Heart left ventricle (tissue), 16 donors: ENCODE data around the gene TMEM175. TPM values are rescaled to one million over a fixed set of nuclear protein-coding genes. Genes with fewer than 3 reads are reported as not detected.
A peak's percentile ranks its signal among the peaks of the same experiment; 100 is the strongest.
"Not testable (repeated sequence)": the region's sequence is repeated elsewhere in the genome, so short reads cannot be mapped to it uniquely, and the experiment has no call there.

Source experiments
- ATAC-seq, 4 donors: fragments of 200-7000 bp; cut with Tn5 transposase; one replicate each; pipeline ENCODE4 v1.9.1; 2020 to 2022; ENCODE audit warnings: moderate library complexity in 4 of 4, mild to moderate bottlenecking in 3 of 4, moderate number of reproducible peaks in 1 of 4
- DNase-seq, 5 donors: peaks; one replicate each; pipeline ENCODE4 v3.0.0-alpha.2; 2020
- H3K27ac ChIP-seq, 12 donors: fragments of 200-600 bp; sonication (generic) in 4 of 12; one replicate each; pipeline versions ENCODE4 v1.5.0 to v1.8.0; 2016 to 2022; ENCODE audit warnings: mild to moderate bottlenecking in 2 of 12
- H3K27me3 ChIP-seq, 9 donors: fragments of 200-600 bp; sonication (generic) in 2 of 9; one replicate each; pipeline versions ENCODE4 v1.5.1 to v1.8.0; 2016 to 2022; ENCODE audit warnings: mild to moderate bottlenecking in 3 of 9
- H3K36me3 ChIP-seq, 9 donors: fragments of 200-600 bp; sonication (generic) in 2 of 9; one replicate each; pipeline versions ENCODE4 v1.5.0 to v1.8.0; 2018 to 2022; ENCODE audit warnings: mild to moderate bottlenecking in 2 of 9
- H3K4me1 ChIP-seq, 12 donors: fragments of 200-600 bp; sonication (generic) in 4 of 12; one replicate each; pipeline versions ENCODE4 v1.5.0 to v1.8.0; 2016 to 2022; ENCODE audit warnings: mild to moderate bottlenecking in 3 of 12
- H3K4me3 ChIP-seq, 12 donors: fragments of 200-600 bp; sonication (generic) in 4 of 12; one replicate each; pipeline versions ENCODE4 v1.5.0 to v1.8.0; 2017 to 2022; ENCODE audit warnings: mild to moderate bottlenecking in 9 of 12, moderate library complexity in 4 of 12
- H3K9me3 ChIP-seq, 12 donors: fragments of 200-600 bp; sonication (generic) in 4 of 12; one replicate each; pipeline versions ENCODE4 v1.5.0 to v1.8.0; 2016 to 2022; ENCODE audit warnings: mild to moderate bottlenecking in 1 of 12
- POLR2A ChIP-seq, 2 donors: fragments of 450-650 bp; IDR thresholded peaks; one replicate each; pipeline ENCODE4 v1.6.1; 2017; ENCODE audit warnings: antibody characterized with exemption in 2 of 2, mild to moderate bottlenecking in 2 of 2, moderate library complexity in 2 of 2
- WGBS, 4 donors: extraction: QIAGEN DNeasy Blood & Tissue Kit in 2 of 4; methylation state at CpG; one replicate each; pipeline versions ENCODE4 v1.1.5 to v1.1.7; 2013 to 2018; 5-methylcytosine and 5-hydroxymethylcytosine counted together
- intact Hi-C, 10 donors: fragments of 100-400 bp; cut with DNase I; formaldehyde crosslinking; loops; one replicate each; pipeline versions ENCODE4 v1.11.1 to v1.14.2; 2022
- polyA plus RNA-seq, 2 donors: library from polyadenylated mRNA; stranded (reverse); fragments of 200-250 nt; gene quantifications; one replicate each; pipeline ENCODE4 v1.2.3, GENCODE V29; 2013
- total RNA-seq, 9 donors: library from RNA; depleted of rRNA in 2 of 9; stranded (reverse); fragments of >200 nt in 2 of 9; fragmentation: NEBNext Ultra II Directional in 3 of 9; extraction: Animal tissue kit (Norgen Biotek cat#: 25700) in 3 of 9; gene quantifications; one replicate each; pipeline versions ENCODE4 v1.1.0 to v1.2.4, GENCODE V29; 2016 to 2023
- TF ChIP-seq, protein P1 (sequence below), 12 donors: fragments of 200-600 bp; sonication (generic) in 4 of 12; IDR thresholded peaks; one replicate each; pipeline versions ENCODE4 v1.5.0 to v1.8.0; 2018 to 2022; ENCODE audit warnings: antibody characterized with exemption in 12 of 12, mild to moderate bottlenecking in 5 of 12
- donor health status: ischemic (EF 13 %, LVEDD 7.1; RV severe dilation, severe dysfunction).
- donor health status: healthy with polysubstance abuse.
- donor health status: DM: no; HTN: yes; CAD: no.
- donor health status: DM: no; HTN: no; CAD: no.
- donor health status: ischemic (EF 25% LVEDD 6.9; RV normal size, moderate dysfunction).
- donor health status: ischemic (EF 25% LVEDD 5.7; RV mildly dilated, moderate dysfunction).
- donor health status: healthy.
- donor health status: DM: yes; HTN: yes; CAD: no.
- donor health status: ischemic (EF 35%, LVEDD 5.7; RV mildly dilated, moderate dysfunction).
- donor health status: nonischemic (EF 11% LVEDD 7.7; RV severe dilation, severe dysfunction).
- donor health status: DM: yes; HTN: yes; CAD: no.
- donor health status: PGD.
- donor health status: ischemic (EF 29% LVEDD 5.4; RV normal size, mild dysfunction).
- donor health status: nonischemic (EF 23%, LVEDD 6.1; RV moderate dilation, normal function).

Gene TMEM175
- total and polyA plus RNA-seq, 11 donors, result 14.2 to 34.6 (median 20.1) TPM

DNA sequence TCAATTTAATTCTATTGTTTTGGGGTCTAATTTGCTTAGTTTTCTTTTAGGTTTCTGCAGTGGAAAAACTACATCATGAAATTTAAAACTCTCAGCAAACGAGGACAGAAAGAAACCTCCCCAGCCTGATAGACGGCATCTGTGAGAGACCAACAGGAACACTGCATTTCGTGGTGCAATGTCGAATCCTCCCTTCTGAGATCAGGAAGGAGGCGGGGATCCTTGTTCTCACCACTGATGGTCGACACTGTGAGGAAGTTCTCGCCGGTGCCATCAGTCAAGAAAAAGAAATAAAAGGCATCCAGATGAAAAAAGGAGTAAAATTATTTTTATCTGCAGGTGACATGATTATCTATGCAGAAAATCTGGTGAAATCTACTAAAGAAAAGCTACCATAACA is 16.7 kb upstream of the TMEM175 start:
- Histone ChIP-seq H3K4me1 (peaks cover 0 to 17% (median 0%) of the 10 kb centered on the region in 12 donors), H3K9me3 (peaks cover 0 to 7% (median 0%) of the 10 kb centered on the region in 12 donors), H3K4me3 (peak overlapping the region in 1 of 12 donors; percentile 15), H3K27me3 (no peaks in the 10 kb centered on the region), H3K27ac (peak overlapping the region in 1 of 12 donors; percentile 60), H3K36me3 (peaks cover 0 to 28% (median 21%) of the 10 kb centered on the region in 9 donors)
- intact Hi-C loops, result no loop called here
- peak in 1 of 4 donors; percentile 58 for ATAC-seq
- 44 to 57% (median 50%) methylated on average over 8 of the region's 8 CpGs for WGBS, 4 donors
- TF ChIP-seq, protein P1, sequence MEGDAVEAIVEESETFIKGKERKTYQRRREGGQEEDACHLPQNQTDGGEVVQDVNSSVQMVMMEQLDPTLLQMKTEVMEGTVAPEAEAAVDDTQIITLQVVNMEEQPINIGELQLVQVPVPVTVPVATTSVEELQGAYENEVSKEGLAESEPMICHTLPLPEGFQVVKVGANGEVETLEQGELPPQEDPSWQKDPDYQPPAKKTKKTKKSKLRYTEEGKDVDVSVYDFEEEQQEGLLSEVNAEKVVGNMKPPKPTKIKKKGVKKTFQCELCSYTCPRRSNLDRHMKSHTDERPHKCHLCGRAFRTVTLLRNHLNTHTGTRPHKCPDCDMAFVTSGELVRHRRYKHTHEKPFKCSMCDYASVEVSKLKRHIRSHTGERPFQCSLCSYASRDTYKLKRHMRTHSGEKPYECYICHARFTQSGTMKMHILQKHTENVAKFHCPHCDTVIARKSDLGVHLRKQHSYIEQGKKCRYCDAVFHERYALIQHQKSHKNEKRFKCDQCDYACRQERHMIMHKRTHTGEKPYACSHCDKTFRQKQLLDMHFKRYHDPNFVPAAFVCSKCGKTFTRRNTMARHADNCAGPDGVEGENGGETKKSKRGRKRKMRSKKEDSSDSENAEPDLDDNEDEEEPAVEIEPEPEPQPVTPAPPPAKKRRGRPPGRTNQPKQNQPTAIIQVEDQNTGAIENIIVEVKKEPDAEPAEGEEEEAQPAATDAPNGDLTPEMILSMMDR (IDR thresholded peaks at IDR 0.05), result no peak
- no peak for TF ChIP-seq POLR2A (IDR thresholded peaks at IDR 0.05)
- DNase-seq, result peak in 1 of 5 donors; percentile 16

DNA sequence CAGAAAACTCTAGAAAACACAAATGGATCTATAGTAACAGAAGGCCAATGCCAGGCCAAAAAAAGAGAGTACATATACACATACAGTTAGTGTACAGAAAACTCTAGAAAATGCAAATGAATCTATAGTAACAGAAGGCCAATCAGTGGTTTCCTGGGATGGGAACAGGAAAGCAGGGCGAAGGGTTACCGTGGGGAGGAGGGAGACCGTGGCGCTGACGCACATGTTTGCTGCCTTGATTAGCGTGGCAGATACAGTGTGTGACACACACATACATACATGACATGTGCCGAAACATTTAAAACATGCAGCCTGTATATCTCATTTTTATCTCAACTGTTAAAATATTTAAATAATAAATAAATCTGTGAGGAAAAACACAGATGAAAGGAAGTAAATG is 14.8 kb upstream of the TMEM175 start:
- no peak for ATAC-seq
- no peak overlapping the region for H3K4me3 ChIP-seq
- H3K36me3 ChIP-seq, result peaks cover 0 to 9% (median 5%) of the 10 kb centered on the region in 9 donors
- no peaks in the 10 kb centered on the region for H3K27me3 ChIP-seq
- peaks cover 0 to 7% (median 0%) of the 10 kb centered on the region in 12 donors for H3K9me3 ChIP-seq
- intact Hi-C loops, result no loop called here
- WGBS, 4 donors, result 96 to 98% (median 96%) methylated on average over 7 of the region's 7 CpGs
- TF ChIP-seq, protein P1 (IDR thresholded peaks at IDR 0.05), result no peak
- H3K4me1 ChIP-seq, result peaks cover 0 to 19% (median 0%) of the 10 kb centered on the region in 12 donors
- DNase-seq, result no peak
- H3K27ac ChIP-seq, result no peak overlapping the region

GRCh38 chr4:917992-918391 is 14.3 kb upstream of the TMEM175 start:
- intact Hi-C loops, result no loop called here
- no peak for ATAC-seq
- 98% methylated on average over 2 of the region's 2 CpGs for WGBS, 4 donors

GRCh38 chr4:918591-918990 is 13.7 kb upstream of the TMEM175 start:
- H3K4me1 ChIP-seq, result peaks cover 0 to 26% (median 0%) of the 10 kb centered on the region in 12 donors
- 82 to 94% (median 89%) methylated on average over 6 of the region's 6 CpGs for WGBS, 4 donors
- H3K4me3 ChIP-seq, H3K36me3 ChIP-seq, DNase-seq, intact Hi-C loops, H3K27ac ChIP-seq, ATAC-seq, H3K9me3 ChIP-seq, H3K27me3 ChIP-seq: not testable (repeated sequence)

More at GRCh38 chr4:917992-918391, 14.3 kb upstream of the TMEM175 start:
- no peak for TF ChIP-seq POLR2A (IDR thresholded peaks at IDR 0.05)
- TF ChIP-seq, protein P1 (IDR thresholded peaks at IDR 0.05), result no peak
- Histone ChIP-seq H3K4me1 (peaks cover 0 to 22% (median 0%) of the 10 kb centered on the region in 12 donors), H3K9me3 (peaks cover 0 to 7% (median 0%) of the 10 kb centered on the region in 12 donors), H3K27ac (no peak overlapping the region), H3K27me3 (no peaks in the 10 kb centered on the region), H3K4me3 (no peak overlapping the region), H3K36me3 (peaks cover 0 to 5% (median 2%) of the 10 kb centered on the region in 9 donors)
- no peak for DNase-seq

- H3K4me3 ChIP-seq, intact Hi-C loops, H3K27me3 ChIP-seq, ATAC-seq, H3K36me3 ChIP-seq, H3K27ac ChIP-seq, H3K9me3 ChIP-seq: not testable (repeated sequence)
- whole genome bisulfite sequencing, 4 donors, result 84 to 98% (median 93%) methylated on average over 12 to 15 of the region's 15 CpGs
- H3K4me1 ChIP-seq, result peaks cover 0 to 27% (median 0%) of the 10 kb centered on the region in 12 donors
- DNase-seq, result peak in 1 of 5 donors; percentile 19
These were observed 13.1 kb upstream of the TMEM175 start for GRCh38 chr4:919004-919680.
